SKM-1 treated with dmso at 0.1 percent for 144 hours (cell line): ENCODE results near the gene DOCK9.

ENCODE experiments used
- DNase-seq: peaks from one replicate; lab custom pipeline; 2025; ENCODE audit not compliant: unreplicated experiment; lab: John Stamatoyannopoulos, UW

DOCK9 gene

GRCh38 chr13:98751861-98752466 is 225.9 kb downstream of the DOCK9 start:
- DNase-seq: no peak

- DNase-seq: no peak
Observed at GRCh38 chr13:98751367-98751782, 226.5 kb downstream of the DOCK9 start.

- no peak for DNase-seq
Observed at GRCh38 chr13:98749501-98749900, 228.4 kb downstream of the DOCK9 start.

- DNase-seq: no peak
Observed at GRCh38 chr13:98746968-98747367, 230.9 kb downstream of the DOCK9 start.
